Measurements from ENCODE around the gene PTEN.
"Not testable (repeated sequence)": the region's sequence is repeated elsewhere in the genome, so short reads cannot be mapped to it uniquely, and the experiment has no call there.

PTEN gene

GRCh38 chr10:87887548-87888289 is 24.3 kb downstream of the PTEN start:
- Histone ChIP-seq H3K9me3 (no peaks in the 10 kb centered on the region; the same call in 1 of the 2 replicates), H3K36me3 (replicated peaks) (peaks cover 7% of the 10 kb centered on the region), H3K27me3 (ENCODE audit: low read depth) (no peaks in the 10 kb centered on the region), H3K4me1 (no peaks in the 10 kb centered on the region), H3K4me3 (no peak overlapping the region)
- DNase-seq (ENCODE audit: low spot score in 2 of 2): no peak
- in situ Hi-C loops (cut with MboI; ENCODE audit: low sequenced_read_pairs): no loop called here

- in situ Hi-C loops (cut with MboI; ENCODE audit: low sequenced_read_pairs): no loop called here
- Histone ChIP-seq H3K4me1 (no peaks in the 10 kb centered on the region; the same call in 1 of the 2 replicates), H3K36me3 (replicated peaks) (no peaks in the 10 kb centered on the region; the same call in none of the 2 replicates), H3K9me3 (no peaks in the 10 kb centered on the region), H3K4me3 (no peak overlapping the region), H3K27me3 (ENCODE audit: low read depth) (no peaks in the 10 kb centered on the region)
- DNase-seq (ENCODE audit: low spot score in 2 of 2): no peak
These were observed 32.0 kb downstream of the PTEN start for GRCh38 chr10:87895430-87895829.

- no peaks in the 10 kb centered on the region; the same call in none of the 2 replicates for H3K36me3 ChIP-seq (replicated peaks)
These were observed 32.8 kb downstream of the PTEN start for GRCh38 chr10:87896216-87896615.

GRCh38 chr10:87897957-87898356 is 34.5 kb downstream of the PTEN start:
- H3K4me1 ChIP-seq; H3K36me3 ChIP-seq (replicated peaks); in situ Hi-C loops (cut with MboI; ENCODE audit: low sequenced_read_pairs); H3K27me3 ChIP-seq (ENCODE audit: low read depth); H3K9me3 ChIP-seq; DNase-seq (ENCODE audit: low spot score in 2 of 2); H3K4me3 ChIP-seq: not testable (repeated sequence)

More at GRCh38 chr10:87896216-87896615, 32.8 kb downstream of the PTEN start:
- H3K4me1 ChIP-seq: no peaks in the 10 kb centered on the region; the same call in 1 of the 2 replicates
- no peak overlapping the region for H3K4me3 ChIP-seq
- no peaks in the 10 kb centered on the region for H3K27me3 ChIP-seq (ENCODE audit: low read depth)
- H3K9me3 ChIP-seq: no peaks in the 10 kb centered on the region
- in situ Hi-C loops (cut with MboI; ENCODE audit: low sequenced_read_pairs): no loop called here
- no peak for DNase-seq (ENCODE audit: low spot score in 2 of 2)

- H3K36me3 ChIP-seq (replicated peaks); H3K4me1 ChIP-seq; in situ Hi-C loops (cut with MboI; ENCODE audit: low sequenced_read_pairs); H3K4me3 ChIP-seq; H3K9me3 ChIP-seq; H3K27me3 ChIP-seq (ENCODE audit: low read depth); DNase-seq (ENCODE audit: low spot score in 2 of 2): not testable (repeated sequence)
These were observed 40.0 kb downstream of the PTEN start for GRCh38 chr10:87903396-87903795.

- H3K27me3 ChIP-seq (ENCODE audit: low read depth): no peaks in the 10 kb centered on the region
- H3K36me3 ChIP-seq (replicated peaks): no peaks in the 10 kb centered on the region
- in situ Hi-C loops (cut with MboI; ENCODE audit: low sequenced_read_pairs): no loop called here
- no peak for DNase-seq (ENCODE audit: low spot score in 2 of 2)
- H3K9me3 ChIP-seq: no peaks in the 10 kb centered on the region
- no peak overlapping the region for H3K4me3 ChIP-seq
- peaks cover 14% of the 10 kb centered on the region; the same call in 1 of the 2 replicates for H3K4me1 ChIP-seq
These were observed 49.9 kb downstream of the PTEN start for GRCh38 chr10:87913156-87913921.

- H3K27me3 ChIP-seq (ENCODE audit: low read depth): no peaks in the 10 kb centered on the region
- no peaks in the 10 kb centered on the region for H3K9me3 ChIP-seq
- no peak overlapping the region for H3K4me3 ChIP-seq
- no peaks in the 10 kb centered on the region for H3K36me3 ChIP-seq (replicated peaks)
- in situ Hi-C loops (cut with MboI; ENCODE audit: low sequenced_read_pairs): no loop called here
- peaks cover 19% of the 10 kb centered on the region for H3K4me1 ChIP-seq
- DNase-seq (ENCODE audit: low spot score in 2 of 2): peak; percentile 31 to 45
These were observed 52.0 kb downstream of the PTEN start for GRCh38 chr10:87915406-87915805.

GRCh38 chr10:87915989-87916388 is 52.6 kb downstream of the PTEN start:
- H3K36me3 ChIP-seq (replicated peaks): no peaks in the 10 kb centered on the region
- no peaks in the 10 kb centered on the region for H3K27me3 ChIP-seq (ENCODE audit: low read depth)
- DNase-seq (ENCODE audit: low spot score in 2 of 2): no peak
- H3K9me3 ChIP-seq: no peaks in the 10 kb centered on the region
- no peak overlapping the region for H3K4me3 ChIP-seq
- H3K4me1 ChIP-seq: peaks cover 19% of the 10 kb centered on the region
- in situ Hi-C loops (cut with MboI; ENCODE audit: low sequenced_read_pairs): no loop called here

- DNase-seq (ENCODE audit: low spot score in 2 of 2): no peak
- Histone ChIP-seq H3K9me3 (no peaks in the 10 kb centered on the region), H3K36me3 (replicated peaks) (no peaks in the 10 kb centered on the region), H3K27me3 (ENCODE audit: low read depth) (no peaks in the 10 kb centered on the region), H3K4me3 (no peak overlapping the region), H3K4me1 (peaks cover 19% of the 10 kb centered on the region)
- in situ Hi-C loops (cut with MboI; ENCODE audit: low sequenced_read_pairs): no loop called here
These were observed 53.1 kb downstream of the PTEN start for GRCh38 chr10:87916515-87916914.

- H3K4me3 ChIP-seq: no peak overlapping the region
- in situ Hi-C loops (cut with MboI; ENCODE audit: low sequenced_read_pairs): no loop called here
- peaks cover 4% of the 10 kb centered on the region; the same call in 1 of the 2 replicates for H3K36me3 ChIP-seq (replicated peaks)
- H3K9me3 ChIP-seq: no peaks in the 10 kb centered on the region
- peaks cover 19% of the 10 kb centered on the region for H3K4me1 ChIP-seq
- no peaks in the 10 kb centered on the region for H3K27me3 ChIP-seq (ENCODE audit: low read depth)
- no peak for DNase-seq (ENCODE audit: low spot score in 2 of 2)
These were observed 54.9 kb downstream of the PTEN start for GRCh38 chr10:87918254-87918859.

GRCh38 chr10:87920538-87920937 is 57.1 kb downstream of the PTEN start:
- Histone ChIP-seq H3K9me3 (no peaks in the 10 kb centered on the region), H3K27me3 (ENCODE audit: low read depth) (no peaks in the 10 kb centered on the region), H3K4me1 (peaks cover 16% of the 10 kb centered on the region), H3K4me3 (no peak overlapping the region), H3K36me3 (replicated peaks) (peaks cover 4% of the 10 kb centered on the region; the same call in 1 of the 2 replicates)
- in situ Hi-C loops (cut with MboI; ENCODE audit: low sequenced_read_pairs): no loop called here
- DNase-seq (ENCODE audit: low spot score in 2 of 2): no peak

GRCh38 chr10:87921931-87922688 is 58.7 kb downstream of the PTEN start:
- peaks cover 13% of the 10 kb centered on the region for H3K4me1 ChIP-seq
- H3K9me3 ChIP-seq: no peaks in the 10 kb centered on the region
- in situ Hi-C loops (cut with MboI; ENCODE audit: low sequenced_read_pairs): no loop called here
- H3K4me3 ChIP-seq: no peak overlapping the region
- no peaks in the 10 kb centered on the region for H3K27me3 ChIP-seq (ENCODE audit: low read depth)
- H3K36me3 ChIP-seq (replicated peaks): peaks cover 4% of the 10 kb centered on the region; the same call in 1 of the 2 replicates
- no peak for DNase-seq (ENCODE audit: low spot score in 2 of 2)

- Histone ChIP-seq H3K4me1 (peaks cover 5% of the 10 kb centered on the region; the same call in 1 of the 2 replicates), H3K9me3 (no peaks in the 10 kb centered on the region), H3K36me3 (replicated peaks) (peaks cover 4% of the 10 kb centered on the region; the same call in 1 of the 2 replicates), H3K27me3 (ENCODE audit: low read depth) (no peaks in the 10 kb centered on the region), H3K4me3 (no peak overlapping the region)
- in situ Hi-C loops (cut with MboI; ENCODE audit: low sequenced_read_pairs): no loop called here
- DNase-seq (ENCODE audit: low spot score in 2 of 2): no peak
These were observed 59.8 kb downstream of the PTEN start for GRCh38 chr10:87923233-87923632.

Measured in HAP-1 (cell line).